AG04450 (cell line): ENCODE results near the gene SLC8A2. TPM values are rescaled to one million over a fixed set of nuclear protein-coding genes. Genes with fewer than 3 reads are reported as not detected.
A peak's percentile ranks its signal among the peaks of the same experiment; 100 is the strongest.

Experiments used
- CTCF ChIA-PET: fragments of 300-600, 350-600 bp; formaldehyde crosslinking; extraction: SDS; loops from one replicate; lab custom pipeline; 2022; ENCODE audit warnings: antibody characterized with exemption, inconsistent platforms; lab: Charles Lee
- POLR2A ChIA-PET: fragments of 350-600 bp; formaldehyde crosslinking; extraction: SDS; loops from one replicate; lab custom pipeline; 2021; ENCODE audit warnings: antibody characterized with exemption, inconsistent platforms; lab: Yijun Ruan, JAX
- DNase-seq: peaks from one replicate; pipeline ENCODE4 v3.0.0-alpha.2; 2011; ENCODE audit warnings: low read depth, low spot score
- H3K27ac ChIP-seq: one replicate; pipeline ENCODE4 v1.5.1; 2012; ENCODE audit warnings: low read depth, low read length, control low read depth
- H3K27me3 ChIP-seq: one replicate; pipeline ENCODE4 v1.6.0; 2012; ENCODE audit warnings: low read length; ENCODE audit not compliant: control insufficient read depth, insufficient read depth
- H3K4me3 ChIP-seq: 2 replicates; pipeline ENCODE4 v1.5.1; 2011; ENCODE audit warnings: mild to moderate bottlenecking, low read depth, low read length, control low read depth
- H3K9me3 ChIP-seq: 2 replicates; pipeline ENCODE4 v1.5.1; 2012; ENCODE audit warnings: low read length; ENCODE audit not compliant: control insufficient read depth, insufficient read depth
- CTCF ChIP-seq: IDR thresholded peaks from 2 replicates; pipeline ENCODE4 v1.5.1; 2011; ENCODE audit warnings: low read depth, low read length, control low read depth, inconsistent platforms
- polyA plus RNA-seq: library from polyadenylated mRNA; depleted of rRNA; stranded (reverse); fragments of >200 nt; gene quantifications from 2 replicates; pipeline ENCODE4 v1.2.3, GENCODE V29; 2011

The SLC8A2 gene
- polyA plus RNA-seq, 1 experiment = 0.05 TPM

GRCh38 chr19:47518139-47518538, 46.4 kb upstream of the SLC8A2 start:
- no peak for TF ChIP-seq CTCF
- no peak for DNase-seq
- Histone ChIP-seq H3K9me3 (peaks cover 6% of the 10 kb centered on the region; the same call in 1 of the 2 replicates), H3K27ac (no peak overlapping the region), H3K27me3 (peaks cover 27% of the 10 kb centered on the region), H3K4me3 (no peak overlapping the region)
- CTCF ChIA-PET = interaction anchor here (0.5 kb wide), 1 partner anchor 14 kb away, joined by 3 read pairs; no protein-coding TSS in a partner anchor
- POLR2A ChIA-PET = no interaction called here

GRCh38 chr19:47514869-47515588, 43.3 kb upstream of the SLC8A2 start, which contains the start of gene NAPA:
Gene NAPA (minus strand): TSS chr19:47515063. CDS start chr19:47514940, 123 bp downstream.
- Histone ChIP-seq H3K27me3 (peaks cover 6% of the 10 kb centered on the region), H3K27ac (peak within 1 kb of the TSS; percentile 96), H3K9me3 (peaks cover 6% of the 10 kb centered on the region; the same call in 1 of the 2 replicates), H3K4me3 (peak within 1 kb of the TSS; percentile 98)
- peak; percentile 100 for DNase-seq
- no peak for TF ChIP-seq CTCF
- CTCF ChIA-PET = interaction anchor here (0.6 to 1.9 kb wide), 37 partner anchors 9 to 199 kb away, joined by 3 to 19 read pairs (median 6); partner anchors contain the start of gene KPTN
- POLR2A ChIA-PET = interaction anchor here (0.6 to 1.9 kb wide), 9 partner anchors 16 to 165 kb away, joined by 3 to 9 read pairs (median 5); partner anchors contain the start of genes BICRA and KPTN

- peaks cover 3% of the 10 kb centered on the region for H3K27me3 ChIP-seq
- peak overlapping the region; percentile 98 for H3K4me3 ChIP-seq
- H3K27ac ChIP-seq = peak overlapping the region; percentile 96
- no peak for DNase-seq
- CTCF ChIA-PET = no interaction called here
- H3K9me3 ChIP-seq = peaks cover 6% of the 10 kb centered on the region; the same call in 1 of the 2 replicates
- TF ChIP-seq CTCF = no peak
- POLR2A ChIA-PET = interaction anchor here (0.7 to 1.9 kb wide), 2 partner anchors 19 to 96 kb away, joined by 6 to 8 read pairs; no protein-coding TSS in a partner anchor
Observed at GRCh38 chr19:47514151-47514868, 42.6 kb upstream of the SLC8A2 start.

- Histone ChIP-seq H3K4me3 (peak overlapping the region; percentile 98), H3K27me3 (peaks cover 2% of the 10 kb centered on the region), H3K27ac (peak overlapping the region; percentile 39), H3K9me3 (peaks cover 6% of the 10 kb centered on the region; the same call in 1 of the 2 replicates)
- ChIA-PET CTCF (interaction anchor here (0.6 to 1.2 kb wide), 3 partner anchors 29 to 355 kb away, joined by 3 to 4 read pairs (median 4); no protein-coding TSS in a partner anchor), POLR2A (no interaction called here)
- TF ChIP-seq CTCF = no peak
- no peak for DNase-seq
Observed at GRCh38 chr19:47512948-47513319, 41.2 kb upstream of the SLC8A2 start.
